Fibroblast of skin of scalp (primary cell): ENCODE measurements around the gene KRTAP10-4. TPM values are rescaled to one million over a fixed set of nuclear protein-coding genes. Genes with fewer than 3 reads are reported as not detected.
"Not testable (repeated sequence)": the region's sequence is repeated elsewhere in the genome, so short reads cannot be mapped to it uniquely, and the experiment has no call there.

Source experiments
- DNase-seq: peaks from one replicate; pipeline ENCODE4 v3.0.0-alpha.2; 2013
- polyA plus RNA-seq, 2 experiments: library from polyadenylated mRNA; unstranded; fragments of 120-200 nt; gene quantifications; one replicate each; pipeline ENCODE4 v1.2.1, GENCODE V29; 2013; ENCODE audit not compliant: insufficient read length in 2 of 2

Gene KRTAP10-4, protein sequence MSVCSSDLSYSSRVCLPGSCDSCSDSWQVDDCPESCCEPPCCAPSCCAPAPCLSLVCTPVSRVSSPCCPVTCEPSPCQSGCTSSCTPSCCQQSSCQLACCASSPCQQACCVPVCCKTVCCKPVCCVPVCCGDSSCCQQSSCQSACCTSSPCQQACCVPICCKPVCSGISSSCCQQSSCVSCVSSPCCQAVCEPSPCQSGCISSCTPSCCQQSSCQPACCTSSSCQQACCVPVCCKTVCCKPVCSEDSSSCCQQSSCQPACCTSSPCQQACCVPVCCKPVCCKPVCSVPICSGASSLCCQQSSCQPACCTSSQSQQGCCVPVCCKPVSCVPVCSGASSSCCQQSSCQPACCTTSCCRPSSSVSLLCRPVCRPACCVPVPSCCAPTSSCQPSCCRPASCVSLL
- not detected for polyA plus RNA-seq (2013, experiment 1 of 2; ENCODE audit: insufficient read length)
- not detected for polyA plus RNA-seq (2013, experiment 2 of 2; ENCODE audit: insufficient read length)

DNA sequence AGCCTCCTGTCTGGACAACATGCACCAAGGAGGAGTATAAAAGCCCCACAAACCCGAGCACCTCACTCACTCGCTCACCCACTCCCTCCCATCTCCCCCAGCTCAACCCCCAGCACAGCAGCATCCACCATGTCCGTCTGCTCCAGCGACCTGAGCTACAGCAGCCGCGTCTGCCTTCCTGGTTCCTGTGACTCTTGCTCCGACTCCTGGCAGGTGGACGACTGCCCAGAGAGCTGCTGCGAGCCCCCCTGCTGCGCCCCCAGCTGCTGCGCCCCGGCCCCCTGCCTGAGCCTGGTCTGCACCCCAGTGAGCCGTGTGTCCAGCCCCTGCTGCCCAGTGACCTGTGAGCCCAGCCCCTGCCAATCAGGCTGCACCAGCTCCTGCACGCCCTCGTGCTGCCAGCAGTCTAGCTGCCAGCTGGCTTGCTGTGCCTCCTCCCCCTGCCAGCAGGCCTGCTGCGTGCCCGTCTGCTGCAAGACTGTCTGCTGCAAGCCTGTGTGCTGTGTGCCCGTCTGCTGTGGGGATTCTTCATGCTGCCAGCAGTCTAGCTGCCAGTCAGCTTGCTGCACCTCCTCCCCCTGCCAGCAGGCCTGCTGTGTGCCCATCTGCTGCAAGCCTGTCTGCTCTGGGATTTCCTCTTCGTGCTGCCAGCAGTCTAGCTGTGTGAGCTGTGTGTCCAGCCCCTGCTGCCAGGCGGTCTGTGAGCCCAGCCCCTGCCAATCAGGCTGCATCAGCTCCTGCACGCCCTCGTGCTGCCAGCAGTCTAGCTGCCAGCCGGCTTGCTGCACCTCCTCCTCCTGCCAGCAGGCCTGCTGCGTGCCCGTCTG lies at the start of gene KRTAP10-4:
Gene KRTAP10-4 (plus strand): TSS at position 100 of the 827 bp plus-strand sequence. CDS start 30 bp downstream, at position 130.
- DNase-seq, result not testable (repeated sequence)

- DNase-seq, result no peak
Observed at GRCh38 chr21:44524414-44525371, 48.8 kb upstream of the KRTAP10-4 start.

DNA sequence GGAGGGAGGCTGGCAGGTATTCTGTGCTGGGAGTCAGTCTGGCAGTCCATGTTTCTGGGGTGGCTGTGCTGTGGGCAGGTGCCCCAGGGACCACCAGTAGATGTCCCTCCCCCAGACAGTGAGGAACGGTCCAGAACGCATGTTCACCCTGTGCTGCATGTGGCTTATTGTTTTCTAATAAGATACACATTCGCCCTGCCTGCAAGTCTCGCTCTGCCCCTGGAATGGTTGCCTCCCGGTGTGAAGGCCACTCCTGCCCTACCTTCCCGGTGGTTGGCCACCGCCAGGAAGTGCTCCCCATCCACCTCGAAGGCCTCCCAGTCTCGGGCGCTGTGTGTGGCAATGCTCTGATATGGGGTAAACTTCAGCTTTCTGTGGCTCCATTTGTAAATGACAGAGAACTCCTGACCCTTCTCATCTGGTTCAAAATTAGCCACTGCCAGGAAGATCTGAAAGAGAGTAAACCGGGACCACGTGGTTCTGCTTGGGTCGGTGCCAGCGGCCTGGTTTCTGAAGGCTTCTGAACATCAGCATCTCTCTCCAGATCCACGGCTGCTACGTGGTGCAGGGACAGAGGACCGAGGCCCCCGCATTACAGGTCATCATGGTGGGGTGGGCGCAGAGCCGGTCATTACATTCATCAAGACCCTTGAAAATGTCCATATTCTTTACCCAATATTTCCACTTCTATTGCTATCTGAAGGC lies 48.0 kb upstream of the KRTAP10-4 start:
- DNase-seq, result no peak

DNA sequence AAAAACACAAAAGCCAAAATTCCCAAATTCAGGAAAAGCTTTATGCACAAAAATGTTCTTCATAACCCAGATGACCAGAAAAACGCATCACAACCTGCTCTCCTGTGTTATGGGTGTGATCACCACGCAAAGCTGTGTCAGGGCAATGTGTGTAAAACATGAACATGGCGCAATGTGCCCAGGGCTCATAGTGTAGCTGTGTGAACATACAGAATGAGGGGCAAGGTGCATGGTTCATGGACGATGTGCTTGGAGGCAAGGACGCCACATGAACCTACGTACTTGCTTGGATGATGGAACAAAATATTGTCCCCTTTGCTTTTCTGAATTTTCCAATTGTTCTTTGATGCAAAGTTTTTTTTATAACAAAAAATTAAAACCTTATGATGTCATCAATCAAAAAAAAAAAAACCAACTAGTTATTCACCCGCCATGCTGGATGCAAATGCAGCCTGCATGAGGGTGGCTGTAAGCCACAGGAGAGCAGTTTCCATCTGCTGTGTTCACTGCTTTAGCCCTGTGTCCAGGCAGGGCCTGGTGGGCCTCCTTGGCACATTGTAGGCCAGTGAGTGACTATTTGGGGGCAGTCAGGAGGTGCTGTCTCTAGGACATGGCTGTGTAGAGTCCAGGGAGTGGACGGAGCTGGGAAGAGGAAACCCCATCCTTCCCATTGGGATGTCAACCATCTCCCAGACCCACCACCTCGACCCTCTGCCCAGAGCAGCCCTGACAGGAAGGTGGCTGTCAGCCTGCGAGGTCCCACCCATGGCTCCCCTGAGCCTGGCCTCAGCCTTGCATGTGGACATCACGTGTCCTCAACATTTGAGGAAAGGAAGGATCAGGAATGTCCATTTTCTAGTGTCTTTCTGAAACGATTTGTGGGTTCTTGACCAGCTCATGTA lies 47.2 kb upstream of the KRTAP10-4 start:
- no peak for DNase-seq

DNA sequence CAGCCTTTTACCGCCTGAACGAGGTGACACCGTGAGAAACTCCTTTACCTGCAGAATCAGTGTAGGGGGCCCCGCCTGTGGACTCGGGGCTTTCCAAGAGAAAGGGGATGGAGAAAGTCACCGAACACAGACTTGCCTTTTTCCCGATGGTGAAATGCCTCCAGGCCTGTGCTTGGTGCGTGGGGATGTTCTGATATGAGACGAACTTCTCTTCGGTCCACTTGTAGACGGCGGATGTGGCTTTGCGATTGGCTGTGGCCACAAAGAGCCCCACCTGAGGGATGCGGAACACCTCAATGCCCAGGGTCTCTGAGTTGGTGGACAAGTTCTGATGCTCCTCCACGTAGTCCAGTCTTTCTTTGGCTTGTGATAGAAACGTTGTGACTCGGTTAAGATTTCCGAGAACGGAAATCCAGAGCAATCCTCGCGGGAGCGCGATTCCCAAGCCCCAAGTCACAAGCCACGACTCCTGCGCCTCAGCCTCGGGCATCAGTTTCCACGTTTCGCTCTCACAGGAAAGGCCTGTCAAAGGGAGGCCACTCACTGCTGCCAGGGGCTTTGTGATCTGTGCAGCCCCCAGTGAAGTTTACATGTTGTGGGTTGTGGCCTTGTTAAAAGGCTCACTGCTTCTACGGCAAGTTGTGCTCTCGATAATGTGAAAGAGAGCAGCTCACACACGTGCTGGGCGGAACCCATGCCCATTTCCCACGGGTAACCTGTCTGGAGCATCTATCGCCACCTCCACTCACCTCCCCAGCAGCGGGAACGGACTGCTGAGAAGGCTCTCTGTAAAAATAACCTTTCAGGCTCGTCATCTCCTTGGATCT lies 46.2 kb upstream of the KRTAP10-4 start:
- no peak for DNase-seq

DNA sequence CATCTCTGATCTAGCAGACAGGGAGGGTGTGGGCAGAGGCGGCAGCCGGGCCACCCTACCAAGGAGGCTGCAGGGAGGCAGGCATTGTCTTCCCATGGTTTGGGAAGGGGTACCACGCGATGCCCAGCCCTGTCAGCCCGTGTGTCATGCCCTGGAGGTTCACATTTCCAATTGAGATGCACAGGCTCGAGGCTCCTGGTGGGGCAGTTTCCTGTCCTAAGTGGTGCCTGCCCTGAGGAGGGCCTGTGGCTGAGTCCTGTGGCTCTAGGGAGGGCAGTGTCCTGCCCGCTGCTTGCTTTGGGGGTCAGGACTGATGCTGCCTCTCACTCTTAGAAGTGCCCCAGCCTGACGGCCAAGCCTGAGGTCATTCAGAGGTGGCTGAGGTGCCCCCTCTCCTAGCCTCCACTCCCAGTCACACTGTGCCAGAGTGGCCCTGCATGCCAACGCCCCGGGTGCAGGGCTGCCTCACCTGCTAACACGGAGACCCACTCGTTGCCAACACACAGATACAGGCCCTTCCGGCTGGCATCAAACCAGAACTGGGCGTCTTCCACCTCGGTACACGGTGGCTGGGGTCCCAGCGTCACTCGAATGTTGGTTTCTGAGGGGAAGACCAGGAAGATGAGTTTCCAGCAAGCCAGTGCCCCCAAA lies 45.4 kb upstream of the KRTAP10-4 start:
- no peak for DNase-seq

DNA sequence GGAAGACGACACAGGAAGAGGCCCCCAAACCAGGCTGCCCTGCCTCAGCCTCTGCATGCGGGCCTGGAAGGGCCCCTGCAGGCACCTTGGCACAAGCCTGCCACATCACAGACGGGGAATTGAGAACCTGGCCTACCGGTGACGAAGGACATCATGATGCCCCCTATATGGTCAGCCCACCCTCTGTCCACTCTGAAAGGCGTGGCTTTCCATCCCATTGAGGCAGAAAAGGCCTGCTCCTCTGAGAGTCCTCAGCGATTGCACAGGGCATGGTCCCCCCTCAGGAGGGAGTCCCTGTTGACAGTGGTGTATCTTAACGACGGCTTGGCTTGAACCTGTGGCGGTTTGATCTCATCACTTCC lies 44.9 kb upstream of the KRTAP10-4 start:
- DNase-seq, result no peak

DNA sequence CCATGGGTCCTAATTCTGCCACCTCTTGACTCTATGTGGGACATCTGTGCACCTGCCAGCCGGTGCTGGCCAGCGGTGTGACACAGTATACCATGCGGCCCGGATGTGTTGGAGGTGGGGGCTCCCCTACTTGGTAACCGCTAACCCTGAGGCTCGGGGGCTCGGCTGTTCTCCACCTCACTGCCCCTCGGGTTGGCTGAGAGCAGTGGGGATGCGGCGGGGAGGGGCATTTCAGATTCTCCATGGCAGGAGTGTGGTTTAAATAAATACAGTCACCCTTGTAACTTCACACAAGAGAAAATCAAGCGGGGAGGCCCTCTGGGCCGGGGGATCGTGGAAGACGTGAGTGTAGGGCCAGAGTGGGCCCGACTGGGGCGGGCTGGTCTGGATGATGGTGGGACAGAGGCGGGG lies 44.5 kb upstream of the KRTAP10-4 start:
- no peak for DNase-seq

- DNase-seq, result no peak
Observed at GRCh38 chr21:44529503-44530125, 43.9 kb upstream of the KRTAP10-4 start.

- no peak for DNase-seq
Observed at GRCh38 chr21:44530221-44530902, 43.2 kb upstream of the KRTAP10-4 start.

DNA sequence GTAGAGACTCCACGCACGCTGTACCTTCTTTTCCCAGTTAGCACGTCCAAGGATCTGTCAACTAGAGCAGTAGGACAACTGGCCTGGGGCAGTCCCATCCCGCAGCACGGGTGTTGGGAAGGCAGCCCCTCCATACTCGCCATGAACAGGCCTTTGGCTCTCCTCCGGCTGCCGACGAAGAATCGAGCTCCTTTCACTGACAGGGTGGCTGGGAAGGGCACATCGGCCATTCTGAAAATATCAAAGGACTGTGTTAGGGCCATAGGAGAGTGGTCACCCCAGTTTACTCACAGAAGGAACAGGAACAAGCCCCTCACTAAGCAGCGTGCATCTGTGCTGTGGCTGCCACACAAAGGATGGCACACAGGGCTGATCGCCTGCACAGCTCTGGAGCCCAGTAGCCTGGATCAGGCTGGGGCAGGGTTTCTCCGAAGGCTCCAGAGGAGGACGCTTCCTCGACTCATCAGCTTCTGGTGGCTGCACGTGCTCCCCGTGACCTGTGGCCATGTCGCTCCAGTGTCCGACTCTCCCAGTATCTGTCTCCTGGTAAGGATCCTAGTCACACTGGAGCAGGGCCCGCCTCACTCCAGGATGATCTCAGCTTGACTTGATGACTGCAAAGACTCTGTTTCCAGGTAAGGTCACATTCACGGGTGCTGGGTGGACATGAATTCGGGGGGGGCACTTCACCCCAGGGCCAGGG lies 42.5 kb upstream of the KRTAP10-4 start:
- no peak for DNase-seq

DNA sequence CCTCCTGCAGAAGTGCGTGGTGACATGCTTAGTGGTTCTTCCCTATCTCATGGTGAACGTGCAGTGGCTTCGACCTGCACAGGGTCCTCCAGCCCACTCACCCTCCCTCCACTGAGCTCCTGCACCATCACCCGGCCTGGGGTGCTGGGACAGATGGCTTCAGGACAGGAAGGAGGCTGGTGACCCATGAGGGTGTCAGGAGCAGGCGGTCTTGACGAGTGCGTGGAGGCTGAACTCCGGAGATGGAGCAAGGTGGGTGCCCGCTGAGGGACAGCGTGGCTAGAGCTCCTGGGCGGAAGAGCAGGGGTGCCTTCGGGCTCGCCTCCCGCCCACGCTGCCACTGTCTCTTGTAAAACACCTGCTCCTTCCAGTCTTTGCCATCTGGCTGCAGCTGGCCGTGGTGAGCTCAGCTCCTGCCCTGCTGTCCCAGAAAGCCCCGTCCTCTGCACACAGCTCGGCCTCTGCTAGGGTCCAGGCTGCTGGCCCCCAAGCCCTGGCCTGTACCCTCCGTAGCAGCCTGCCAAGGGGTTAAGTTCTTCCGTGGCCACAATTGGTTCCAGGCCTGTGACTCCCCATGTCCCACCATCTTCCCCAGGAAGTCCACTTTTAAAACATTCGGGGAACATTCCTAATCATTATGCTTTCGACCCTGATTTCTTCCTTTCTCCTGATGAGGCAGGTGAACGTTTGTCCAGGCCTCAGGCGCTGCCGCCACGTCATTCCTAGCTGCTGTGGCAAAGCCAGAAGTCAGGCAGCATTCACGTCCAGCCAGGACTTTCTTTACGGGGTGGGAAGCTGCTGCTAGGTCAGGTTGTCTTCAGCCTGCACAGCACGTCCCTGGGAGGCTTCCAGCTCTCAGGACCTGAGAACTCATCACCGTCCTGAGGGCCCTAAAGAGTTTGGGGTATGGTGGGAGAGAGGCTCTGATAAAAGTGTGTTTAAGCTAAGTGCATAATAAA lies 41.6 kb upstream of the KRTAP10-4 start:
- DNase-seq, result no peak

- no peak for DNase-seq
Observed at GRCh38 chr21:44532712-44533111, 40.8 kb upstream of the KRTAP10-4 start.

DNA sequence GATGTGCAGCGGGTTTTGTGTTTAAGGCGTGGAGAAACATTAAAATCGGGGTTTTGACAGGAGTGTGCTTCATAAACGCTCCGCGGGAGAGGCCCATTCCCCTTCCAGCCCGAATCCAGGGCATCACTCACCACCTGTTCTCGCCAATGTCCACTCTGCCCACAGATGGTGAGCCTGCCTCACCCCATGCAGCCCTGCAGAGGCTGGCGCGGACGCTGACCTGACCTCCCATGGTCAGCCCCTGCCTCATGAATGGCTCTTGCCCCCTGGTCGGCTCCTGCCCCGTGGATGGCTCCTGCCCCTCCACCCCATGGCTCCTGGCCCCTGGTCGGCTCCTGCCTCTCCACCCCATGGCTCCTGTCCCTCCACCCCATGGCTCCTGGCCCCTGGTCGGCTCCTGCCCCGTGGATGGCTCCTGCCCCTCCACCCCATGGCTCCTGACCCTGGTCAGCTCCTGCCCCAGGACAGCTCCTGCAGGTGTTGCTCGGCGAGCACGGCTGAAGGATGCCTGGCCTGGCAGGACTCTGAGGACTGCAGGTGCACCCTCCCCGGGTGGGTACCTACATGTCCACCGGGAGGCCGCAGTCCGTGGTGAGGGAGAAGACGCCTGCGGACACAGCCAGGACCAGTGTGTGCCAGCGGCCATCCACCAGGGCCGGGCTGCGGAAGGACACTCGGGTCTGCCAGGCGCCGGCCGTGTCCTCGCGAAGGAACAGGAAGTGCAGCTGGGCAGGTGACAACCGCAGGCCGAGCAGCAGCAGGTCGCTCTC lies 40.2 kb upstream of the KRTAP10-4 start:
- DNase-seq, result no peak

DNA sequence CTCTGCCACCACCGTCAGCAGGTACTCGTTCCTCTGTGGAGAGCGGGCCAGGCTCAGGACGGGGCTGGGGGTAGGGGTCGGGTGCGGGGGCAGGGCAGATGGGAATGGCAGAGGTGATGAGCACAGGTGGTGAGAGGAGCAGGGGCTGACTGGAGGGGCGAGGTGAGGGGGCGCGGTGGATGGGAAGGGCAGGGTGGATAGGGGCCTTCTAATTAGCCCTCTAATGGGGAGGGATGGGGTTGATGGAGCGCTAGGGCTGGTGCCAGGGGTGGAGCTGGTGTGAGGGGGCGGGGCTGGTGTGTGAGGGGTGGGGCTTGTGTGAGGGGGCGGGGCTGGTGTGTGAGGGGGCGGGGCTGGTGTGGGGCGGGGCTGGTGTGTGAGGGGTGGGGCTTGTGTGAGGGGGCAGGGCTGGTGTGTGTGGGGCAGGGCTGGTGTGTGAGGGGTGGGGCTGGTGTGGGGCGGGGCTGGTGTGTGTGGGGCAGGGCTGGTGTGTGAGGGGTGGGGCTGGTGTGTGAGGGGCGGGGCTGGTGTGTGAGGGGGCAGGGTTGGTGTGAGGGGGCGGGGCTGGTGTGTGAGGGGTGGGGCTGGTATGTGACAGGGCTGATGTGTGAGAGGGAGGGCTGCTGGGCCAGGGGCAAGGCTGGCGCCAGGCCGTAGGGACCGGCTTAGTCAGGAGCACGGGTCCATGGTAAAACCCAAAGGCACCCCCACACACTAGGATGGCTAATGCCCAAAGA lies 39.5 kb upstream of the KRTAP10-4 start:
- no peak for DNase-seq
